Astrocyte of the cerebellum (primary cell): ENCODE results near the gene MFSD6.

Experiments
- DNase-seq: peaks from one replicate; pipeline ENCODE4 v3.0.0-alpha.2; 2011; ENCODE audit warnings: low read depth
- H3K4me3 ChIP-seq: 2 replicates; pipeline ENCODE4 v1.5.1; 2011; ENCODE audit warnings: mild to moderate bottlenecking, low read depth, low read length, moderate library complexity
- CTCF ChIP-seq: IDR thresholded peaks from 2 replicates; pipeline ENCODE4 v1.5.1; 2012; ENCODE audit warnings: low read length, low read depth, moderate library complexity, mild to moderate bottlenecking; ENCODE audit errors: missing control alignments
- in situ Hi-C: cut with HindIII; loops from 2 replicates; pipeline ENCODE4 v1.10.0; 2017; ENCODE audit warnings: low sequenced_read_pairs

The MFSD6 gene

GRCh38 chr2:190365499-190366204 is 42.5 kb upstream of the MFSD6 start:
- in situ Hi-C loops = no loop called here
- H3K4me3 ChIP-seq = no peak overlapping the region
- no peak for TF ChIP-seq CTCF
- DNase-seq = no peak

GRCh38 chr2:190366248-190366753 is 41.9 kb upstream of the MFSD6 start:
- TF ChIP-seq CTCF = no peak
- no peak overlapping the region for H3K4me3 ChIP-seq
- in situ Hi-C loops = no loop called here
- no peak for DNase-seq

- in situ Hi-C loops = no loop called here
- no peak for DNase-seq
- TF ChIP-seq CTCF = no peak
- no peak overlapping the region for H3K4me3 ChIP-seq
Observed at GRCh38 chr2:190367091-190367490, 41.1 kb upstream of the MFSD6 start.

GRCh38 chr2:190369635-190370034 is 38.5 kb upstream of the MFSD6 start:
- DNase-seq = no peak
- no peak for TF ChIP-seq CTCF
- H3K4me3 ChIP-seq = no peak overlapping the region
- in situ Hi-C loops = no loop called here

GRCh38 chr2:190376083-190376482 is 32.1 kb upstream of the MFSD6 start:
- no peak for TF ChIP-seq CTCF
- in situ Hi-C loops = no loop called here
- H3K4me3 ChIP-seq = no peak overlapping the region
- no peak for DNase-seq

GRCh38 chr2:190376591-190377245 is 31.4 kb upstream of the MFSD6 start:
- H3K4me3 ChIP-seq = no peak overlapping the region
- in situ Hi-C loops = no loop called here
- no peak for TF ChIP-seq CTCF
- no peak for DNase-seq
